Right lung (tissue), 5 donors: ENCODE data around the gene ARSJ. TPM values are rescaled to one million over a fixed set of nuclear protein-coding genes. Genes with fewer than 3 reads are reported as not detected.

Experiments used
- DNase-seq, 2 donors: peaks; one replicate each; pipeline ENCODE4 v3.0.0-alpha.2; 2013
- polyA plus RNA-seq, 5 donors: library from polyadenylated mRNA; unstranded; fragments of 120-200 nt; gene quantifications; one replicate each; pipeline versions ENCODE4 v1.2.1 to v1.2.3, GENCODE V29; 2013; ENCODE audit warnings: inconsistent platforms in 1 of 5, low replicate concordance in 1 of 5; ENCODE audit not compliant: insufficient read length in 5 of 5, insufficient read depth in 1 of 5

Gene ARSJ
- polyA plus RNA-seq, 5 donors, result 5.5 to 7.5 (median 6.7) TPM

DNA sequence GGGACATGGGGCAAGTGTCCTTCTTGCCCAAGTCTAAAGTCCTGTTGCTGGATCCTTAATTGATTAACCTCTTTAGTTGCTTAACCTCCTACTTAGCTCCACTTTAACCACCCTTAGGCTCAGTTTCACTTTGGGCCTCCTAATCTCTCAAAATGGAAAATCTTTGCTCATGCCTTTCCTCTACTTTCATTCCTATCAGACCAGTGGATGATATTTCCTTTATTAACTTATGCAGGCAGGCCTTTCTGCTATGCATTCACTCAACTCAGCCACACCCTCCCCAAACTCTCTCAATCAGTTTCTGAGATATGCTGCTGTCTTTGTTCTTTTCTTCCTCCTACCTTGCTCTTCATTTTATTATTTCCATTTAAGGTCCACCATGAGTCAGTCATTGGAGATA lies 14.4 kb upstream of the ARSJ start:
- DNase-seq, result no peak

DNA sequence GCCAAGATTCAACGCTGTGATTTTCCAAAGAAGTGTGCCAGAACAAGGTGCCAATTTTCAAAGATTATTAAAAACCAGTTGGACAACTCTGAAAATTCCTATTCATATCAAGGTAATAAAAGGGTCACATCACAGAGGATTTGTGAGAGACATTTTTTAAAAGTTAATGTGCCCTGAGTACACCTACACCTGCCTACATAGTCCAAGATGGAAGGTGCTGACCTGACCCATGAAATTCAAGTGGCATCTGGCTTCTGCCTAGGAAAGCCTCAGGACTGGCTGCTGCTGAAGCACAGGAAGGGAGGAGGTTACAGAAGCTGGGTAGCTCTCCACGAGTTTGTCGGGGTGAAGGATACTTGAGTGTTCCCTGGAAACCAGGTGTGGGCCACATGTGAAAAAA lies 11.4 kb upstream of the ARSJ start:
- DNase-seq, result no peak

DNA sequence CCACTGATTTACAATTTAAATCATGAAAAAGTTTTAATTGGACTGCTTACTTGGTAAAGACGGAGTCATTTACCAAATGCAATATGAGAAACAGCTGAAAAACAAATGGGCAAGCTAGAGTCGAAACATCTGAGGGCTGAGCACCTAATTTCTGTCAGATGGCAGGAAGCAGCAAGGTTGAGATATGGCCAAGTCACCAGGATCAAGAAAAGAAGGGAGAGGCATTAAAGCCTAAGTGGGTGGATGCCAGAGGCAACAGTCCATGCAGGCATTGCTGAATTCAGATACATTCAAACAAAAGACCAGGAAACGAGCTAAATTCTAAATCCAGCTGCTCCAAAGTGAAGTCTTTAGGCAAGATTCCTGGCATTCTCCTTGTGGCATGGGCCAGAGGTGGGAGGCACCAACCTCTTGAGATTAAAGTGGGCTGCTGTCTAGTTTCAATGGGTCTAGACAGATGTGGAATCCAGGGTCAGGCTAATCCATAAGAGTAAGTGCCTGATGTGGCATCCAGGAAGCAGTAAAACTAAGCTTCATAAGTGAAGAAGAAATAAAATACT lies 8.0 kb upstream of the ARSJ start:
- DNase-seq, result no peak

DNA sequence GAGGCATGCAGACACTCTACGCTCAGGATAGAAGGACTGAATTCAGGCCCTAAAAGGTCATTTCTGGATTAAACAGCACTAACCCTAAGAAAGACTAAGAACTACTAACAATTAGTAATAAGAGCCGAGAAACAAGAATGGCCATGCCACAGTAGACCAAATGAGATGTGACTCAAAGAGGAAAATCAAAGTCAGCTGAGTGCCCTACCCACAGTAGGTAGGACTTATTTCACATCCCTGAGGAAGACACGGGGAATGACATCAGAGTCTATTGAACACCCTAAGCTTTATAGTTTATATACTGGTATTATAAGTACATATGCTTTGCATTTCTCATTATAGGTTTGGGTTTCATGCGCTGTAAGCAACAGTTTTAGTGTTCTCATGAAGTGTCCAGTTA lies 2.7 kb upstream of the ARSJ start:
- no peak for DNase-seq

- DNase-seq, result no peak
Observed at GRCh38 chr4:113981591-113981990, 2.1 kb upstream of the ARSJ start.

DNA sequence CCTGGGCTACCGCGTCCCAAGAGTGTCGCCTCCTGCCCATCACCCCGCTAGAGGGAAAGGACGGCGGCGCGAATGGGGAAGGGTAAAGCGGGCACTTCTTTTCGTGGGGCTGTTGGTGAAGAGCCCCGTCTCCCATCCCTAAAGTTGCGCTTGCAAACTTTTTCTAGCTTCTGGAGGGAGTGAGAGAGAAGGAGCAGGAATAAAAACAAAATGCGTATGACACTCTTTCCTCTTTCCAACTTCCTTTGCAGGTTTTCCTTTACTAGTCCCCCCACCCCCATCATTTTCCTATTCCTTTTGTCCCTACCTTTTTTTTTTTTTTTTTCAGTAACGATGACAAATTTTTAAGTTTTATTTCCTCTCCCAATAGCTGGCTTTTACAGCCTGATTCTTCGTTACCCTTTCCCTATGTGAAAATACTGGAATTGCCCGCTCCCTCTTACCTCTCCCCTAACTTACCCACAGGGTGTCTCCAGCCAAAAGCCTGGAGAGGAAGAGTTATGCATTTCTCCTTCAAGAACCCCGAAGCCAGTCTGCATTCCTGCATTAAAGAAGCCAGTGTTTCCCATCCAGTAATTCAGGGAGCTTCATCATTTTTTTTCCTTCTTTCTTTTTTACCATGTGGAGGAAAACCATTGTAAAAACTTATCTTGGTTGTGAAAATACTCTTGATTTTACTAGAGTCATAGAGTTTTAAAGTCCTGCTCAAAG lies 613 bp upstream of the ARSJ start:
- DNase-seq, result no peak

DNA sequence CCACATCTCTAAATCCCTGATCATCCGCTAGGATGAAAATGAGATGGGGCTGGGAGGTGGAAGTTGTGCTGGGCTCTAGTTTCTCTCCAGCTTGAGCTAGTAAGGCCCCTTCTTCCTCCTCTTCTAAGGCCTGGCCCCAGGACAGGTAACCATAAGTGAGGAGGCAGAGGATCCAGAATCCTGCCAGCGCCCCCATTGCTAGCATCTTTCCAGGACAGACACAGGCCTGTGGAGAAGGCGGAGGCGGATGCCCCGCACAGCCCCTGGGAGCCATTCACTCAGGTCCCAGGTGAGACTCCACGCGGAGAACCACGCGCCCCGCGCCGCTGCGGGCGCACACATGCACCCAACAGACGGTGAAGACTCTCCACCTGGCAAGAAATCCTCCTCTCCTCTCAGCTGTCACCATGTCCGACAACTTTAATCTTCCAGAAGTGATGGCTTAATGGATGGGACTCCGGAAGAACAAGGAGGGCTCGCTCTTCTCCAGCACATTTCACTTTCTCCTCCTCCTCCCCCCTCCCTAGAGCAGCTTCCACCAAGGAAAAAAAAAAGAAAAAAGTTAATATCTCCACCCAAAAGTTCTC lies 793 bp downstream of the ARSJ start:
- no peak for DNase-seq

GRCh38 chr4:113978105-113978504 lies 1.3 kb downstream of the ARSJ start:
- no peak for DNase-seq

DNA sequence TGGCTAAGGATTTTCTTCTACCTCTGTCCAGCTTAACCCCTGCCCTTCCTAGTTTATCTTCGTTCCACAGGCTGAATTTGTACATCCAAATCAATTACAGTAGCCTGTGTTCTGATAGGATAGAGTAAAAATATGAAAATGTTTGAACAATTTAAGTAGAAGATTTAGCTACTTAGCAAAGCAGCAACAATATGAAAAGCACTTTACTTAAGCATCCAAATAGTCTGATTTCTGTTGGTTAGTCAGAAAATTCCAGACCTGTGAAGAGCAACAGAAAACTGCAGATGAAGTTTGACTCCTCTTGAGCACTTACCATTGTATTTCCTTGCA lies 2.0 kb downstream of the ARSJ start:
- DNase-seq, result no peak

GRCh38 chr4:113976741-113977525 lies 2.5 kb downstream of the ARSJ start:
- no peak for DNase-seq

- no peak for DNase-seq
Observed at GRCh38 chr4:113975578-113975977, 3.9 kb downstream of the ARSJ start.

GRCh38 chr4:113974467-113974866 lies 5.0 kb downstream of the ARSJ start:
- DNase-seq, result no peak

- DNase-seq, result no peak
Observed at GRCh38 chr4:113973345-113973744, 6.1 kb downstream of the ARSJ start.

DNA sequence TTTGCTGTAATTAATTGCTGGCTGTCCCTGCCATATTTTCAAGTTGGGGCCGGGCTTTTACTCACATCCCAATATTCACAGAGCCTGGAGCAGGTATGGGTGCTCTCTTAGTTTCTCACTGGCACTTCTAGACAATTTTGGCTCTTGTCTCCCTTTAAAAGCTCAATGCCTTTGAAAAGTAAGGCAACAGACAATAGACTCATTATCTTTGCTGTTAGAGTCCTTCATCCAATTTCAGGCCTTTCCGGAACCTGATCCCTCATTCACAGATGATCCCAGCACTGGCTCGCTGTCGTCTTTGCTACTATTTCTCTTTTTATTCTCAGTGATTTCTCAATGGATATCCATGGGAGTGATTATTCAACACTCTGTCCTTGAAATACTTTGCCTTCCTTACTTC lies 6.7 kb downstream of the ARSJ start:
- DNase-seq, result no peak

DNA sequence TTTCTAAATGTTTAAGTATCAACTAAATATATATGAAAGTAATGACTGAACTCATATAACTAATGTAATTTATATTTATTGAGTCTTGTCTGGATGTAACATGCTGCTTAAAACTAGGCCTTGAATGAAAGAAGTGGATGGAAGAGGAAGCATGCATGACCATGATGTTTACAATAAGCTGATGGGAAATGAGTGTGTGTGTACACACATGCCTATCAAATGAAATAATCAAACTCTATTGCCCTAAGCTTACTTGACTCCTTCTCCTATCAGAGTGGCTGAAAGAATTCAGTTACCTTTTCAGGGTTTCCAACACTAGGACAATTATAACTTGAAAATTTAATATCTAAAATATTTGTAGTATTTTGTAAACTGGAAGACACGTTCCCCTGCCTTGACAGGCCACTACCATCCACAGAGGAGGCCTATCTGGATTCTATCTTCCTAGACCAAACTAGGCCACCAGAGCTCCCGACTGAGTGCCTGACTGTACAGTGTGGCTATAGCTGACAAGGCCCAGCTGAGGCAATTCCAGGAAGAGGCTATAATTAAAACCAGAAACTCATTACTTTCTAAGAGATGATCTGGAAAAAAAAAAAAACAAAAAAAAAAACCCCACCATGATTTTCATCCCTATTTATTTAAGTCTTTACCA lies 7.6 kb downstream of the ARSJ start:
- DNase-seq, result no peak

- DNase-seq, result no peak
Observed at GRCh38 chr4:113969709-113970334, 9.6 kb downstream of the ARSJ start.

GRCh38 chr4:113968473-113968872 lies 11.0 kb downstream of the ARSJ start:
- DNase-seq, result no peak

- no peak for DNase-seq
Observed at GRCh38 chr4:113967687-113968086, 11.8 kb downstream of the ARSJ start.

DNA sequence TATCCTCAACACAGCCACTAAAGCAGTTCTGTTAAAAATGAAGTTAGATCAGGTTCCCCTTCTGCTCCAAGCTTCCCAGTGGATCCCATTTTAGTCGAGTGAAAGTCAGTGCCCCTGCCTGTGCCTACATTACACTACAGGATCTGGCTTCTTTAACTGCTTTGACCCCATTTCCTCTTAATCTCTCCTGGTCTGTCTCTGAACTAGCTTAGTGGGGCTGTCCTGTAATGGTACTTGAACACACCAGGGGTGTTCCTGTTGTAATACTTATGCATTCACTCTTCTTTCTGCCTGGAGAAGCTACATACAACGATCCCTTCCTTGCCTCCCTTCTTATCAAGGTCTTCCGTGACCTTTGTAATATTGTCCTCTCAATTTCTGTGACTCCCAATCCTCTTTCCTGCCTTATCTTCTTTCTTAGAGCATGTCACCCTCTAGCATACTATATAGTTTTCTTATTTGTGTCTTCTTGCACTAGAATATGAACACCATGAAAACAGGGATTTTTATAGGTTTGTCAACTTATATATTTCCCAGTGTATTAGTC lies 16.7 kb downstream of the ARSJ start:
- no peak for DNase-seq

- DNase-seq, result no peak
Observed at GRCh38 chr4:113962016-113962347, 17.5 kb downstream of the ARSJ start.

DNA sequence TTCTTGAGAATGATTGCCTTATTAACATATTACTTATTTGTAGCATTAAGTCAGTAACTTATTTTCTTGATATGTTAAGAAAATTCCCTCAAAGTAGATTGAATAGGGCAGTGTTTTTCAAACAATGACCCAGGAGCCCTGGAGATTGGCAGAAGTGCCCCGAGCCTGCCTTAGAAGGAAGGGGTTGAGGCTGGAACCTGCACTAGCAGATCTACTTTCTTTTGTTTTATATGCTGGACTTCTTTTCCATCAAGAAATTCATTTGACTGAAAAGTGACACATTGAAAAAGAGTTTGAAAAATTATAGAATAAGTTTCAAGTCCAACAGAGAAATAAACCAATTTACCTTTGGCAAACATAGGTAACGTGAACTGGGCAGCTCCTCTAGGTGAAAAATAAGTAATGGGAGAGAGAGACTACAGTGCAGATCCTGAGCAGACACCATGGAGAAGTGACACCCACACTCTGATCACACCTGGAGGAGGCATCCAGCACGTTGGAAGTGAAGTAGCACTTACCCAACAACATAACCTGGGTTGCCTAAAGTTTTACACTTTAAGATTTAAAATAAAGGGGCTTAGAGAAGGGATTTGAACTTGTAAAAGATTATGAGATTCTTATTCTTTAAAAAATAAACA lies 18.6 kb downstream of the ARSJ start:
- DNase-seq, result no peak
